MCF 10A (cell line): ENCODE results near the gene ST7. TPM values are rescaled to one million over a fixed set of nuclear protein-coding genes. Genes with fewer than 3 reads are reported as not detected.

Source experiments
- BruUV-seq: library from RNA; stranded (reverse); fragments of 400-500 nt; replicated peaks from 2 replicates; lab custom pipeline; 2021; lab: Mats Ljungman, UMichigan
- CTCF ChIA-PET: fragments of 300-600 bp; sonication (Branson Sonifier 250); formaldehyde crosslinking; extraction: SDS; loops from one replicate; lab custom pipeline; 2021; ENCODE audit warnings: antibody characterized with exemption, inconsistent platforms; lab: Yijun Ruan, JAX
- POLR2A ChIA-PET: fragments of 300-600, 350-650 bp; sonication (Branson Sonifier 250); formaldehyde crosslinking; extraction: SDS; loops from one replicate; lab custom pipeline; 2020; ENCODE audit warnings: antibody characterized with exemption, inconsistent platforms; lab: Yijun Ruan, JAX
- DNase-seq: peaks from one replicate; pipeline ENCODE4 v3.0.0-alpha.2; 2018; ENCODE audit not compliant: unreplicated experiment
- H3K27ac Mint-ChIP-seq: one replicate; pipeline ENCODE4 v1.8.0; 2022; ENCODE audit warnings: mild to moderate bottlenecking, low read depth, mixed read lengths; ENCODE audit not compliant: unreplicated experiment
- H3K27me3 Mint-ChIP-seq: one replicate; pipeline ENCODE4 v1.8.0; 2022; ENCODE audit warnings: mixed read lengths; ENCODE audit not compliant: insufficient read depth, unreplicated experiment
- H3K36me3 Mint-ChIP-seq: one replicate; pipeline ENCODE4 v1.8.0; 2022; ENCODE audit warnings: mild to moderate bottlenecking, moderate library complexity, mixed read lengths; ENCODE audit not compliant: insufficient read depth, unreplicated experiment
- H3K4me1 Mint-ChIP-seq: one replicate; pipeline ENCODE4 v1.8.0; 2022; ENCODE audit warnings: mixed read lengths; ENCODE audit not compliant: insufficient read depth, unreplicated experiment
- H3K4me3 Mint-ChIP-seq: one replicate; pipeline ENCODE4 v1.8.0; 2022; ENCODE audit warnings: mild to moderate bottlenecking, moderate library complexity, mixed read lengths; ENCODE audit not compliant: unreplicated experiment
- H3K9me3 Mint-ChIP-seq: one replicate; pipeline ENCODE4 v1.8.0; 2022; ENCODE audit warnings: mixed read lengths; ENCODE audit not compliant: unreplicated experiment
- CTCF ChIP-seq: fragments of 200-600 bp; IDR thresholded peaks from one replicate; pipeline ENCODE4 v1.8.0; 2022; ENCODE audit warnings: antibody characterized with exemption, mild to moderate bottlenecking; ENCODE audit not compliant: unreplicated experiment
- intact Hi-C: fragments of 100-400 bp; cut with micrococcal nuclease; formaldehyde crosslinking; loops from 2 replicates; pipeline ENCODE4 v1.14.1; 2022
- total RNA-seq: library from RNA; stranded (reverse); gene quantifications from 2 replicates; pipeline ENCODE4 v1.2.3, GENCODE V29; 2022

ST7 gene
- total RNA-seq, 1 experiment from 2014 or later, result 18.5 TPM

GRCh38 chr7:117009705-117010361 is 56.5 kb downstream of the ST7 start:
- BruUV-seq, result no TSS peak
- Mint-ChIP-seq H3K36me3 (no peaks in the 10 kb centered on the region), H3K27me3 (no peaks in the 10 kb centered on the region), H3K4me1 (peaks cover 13% of the 10 kb centered on the region), H3K4me3 (no peak overlapping the region), H3K9me3 (no peaks in the 10 kb centered on the region), H3K27ac (no peak overlapping the region)
- ChIA-PET POLR2A (interaction anchor here (0.8 kb wide), 1 partner anchor 100 kb away, joined by 3 read pairs; no protein-coding TSS in a partner anchor), CTCF (interaction anchor here (0.6 to 4.5 kb wide), 8 partner anchors 11 to 118 kb away, joined by 3 to 24 read pairs (median 4); no protein-coding TSS in a partner anchor)
- no peak for TF ChIP-seq CTCF
- no peak for DNase-seq
- intact Hi-C loops, result no loop called here

GRCh38 chr7:117010375-117011133 is 57.3 kb downstream of the ST7 start:
- POLR2A ChIA-PET, result no interaction called here
- no peaks in the 10 kb centered on the region for H3K36me3 Mint-ChIP-seq
- no peak overlapping the region for H3K4me3 Mint-ChIP-seq
- no peaks in the 10 kb centered on the region for H3K9me3 Mint-ChIP-seq
- H3K27ac Mint-ChIP-seq, result no peak overlapping the region
- no peaks in the 10 kb centered on the region for H3K27me3 Mint-ChIP-seq
- no TSS peak for BruUV-seq
- intact Hi-C loops, result no loop called here
- no peak for DNase-seq
- TF ChIP-seq CTCF, result no peak
- H3K4me1 Mint-ChIP-seq, result peaks cover 18% of the 10 kb centered on the region
- CTCF ChIA-PET, result interaction anchor here (0.8 to 4.5 kb wide), 11 partner anchors 8 to 117 kb away, joined by 3 to 24 read pairs (median 4); no protein-coding TSS in a partner anchor

GRCh38 chr7:117011419-117012260 is 58.3 kb downstream of the ST7 start:
- no peaks in the 10 kb centered on the region for H3K27me3 Mint-ChIP-seq
- CTCF ChIA-PET, result interaction anchor here (0.6 to 4.5 kb wide), 18 partner anchors 9 to 363 kb away, joined by 3 to 26 read pairs (median 4); no protein-coding TSS in a partner anchor
- no peaks in the 10 kb centered on the region for H3K9me3 Mint-ChIP-seq
- POLR2A ChIA-PET, result interaction anchor here (0.5 to 0.9 kb wide), 3 partner anchors 16 to 154 kb away, joined by 3 to 4 read pairs (median 3); no protein-coding TSS in a partner anchor
- H3K4me3 Mint-ChIP-seq, result no peak overlapping the region
- H3K36me3 Mint-ChIP-seq, result no peaks in the 10 kb centered on the region
- intact Hi-C loops, result loop anchor here (1.0 kb wide), 2 partner anchors 23 to 81 kb away; no protein-coding TSS in a partner anchor
- no peak overlapping the region for H3K27ac Mint-ChIP-seq
- no TSS peak for BruUV-seq
- DNase-seq, result no peak
- TF ChIP-seq CTCF, result no peak
- peaks cover 19% of the 10 kb centered on the region for H3K4me1 Mint-ChIP-seq
